GM21447 (cell line): ENCODE measurements around the gene ZEB1.
A peak's percentile ranks its signal among the peaks of the same experiment; 100 is the strongest.
"Not testable (repeated sequence)": the region's sequence is repeated elsewhere in the genome, so short reads cannot be mapped to it uniquely, and the experiment has no call there.

Experiments
- ATAC-seq: cut with Tn5 transposase; IDR thresholded peaks from one replicate; pipeline ENCODE4 v1.9.1; 2021; ENCODE audit not compliant: unreplicated experiment

Gene ZEB1

DNA sequence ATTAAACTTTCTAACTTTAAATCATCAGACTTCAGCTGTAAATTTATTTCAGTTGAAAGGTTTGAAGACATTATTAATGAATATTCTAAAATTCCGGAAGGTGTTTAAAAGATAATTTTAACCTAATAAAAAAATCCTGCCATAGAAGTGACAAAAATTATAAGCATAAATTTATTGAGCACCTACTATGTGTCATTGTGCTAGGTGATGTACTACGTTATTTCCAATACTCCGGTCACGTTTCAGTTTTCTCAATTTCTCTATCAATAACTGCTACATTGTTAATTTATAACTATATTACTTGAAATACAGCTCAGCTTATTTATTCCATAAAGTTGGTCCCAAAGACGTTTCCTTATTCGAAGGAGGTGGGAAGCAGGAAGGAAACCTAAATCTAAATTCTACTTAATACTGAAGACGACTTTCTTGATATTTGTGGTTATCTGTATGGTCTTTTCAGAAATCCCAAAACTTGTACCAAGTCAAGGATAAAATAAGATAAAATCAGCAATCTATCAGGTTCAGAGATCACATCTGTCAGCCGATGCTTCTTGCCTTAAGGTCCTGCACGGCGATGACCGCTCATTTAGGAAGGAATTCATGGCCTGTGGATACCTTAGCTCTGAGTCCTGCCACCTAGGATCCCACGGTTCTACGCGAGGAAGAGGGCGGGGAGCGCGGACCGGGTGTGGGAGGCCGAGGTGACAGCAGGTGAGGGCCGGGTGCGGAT, 1.2 kb upstream of the ZEB1 start:
- ATAC-seq: no peak

DNA sequence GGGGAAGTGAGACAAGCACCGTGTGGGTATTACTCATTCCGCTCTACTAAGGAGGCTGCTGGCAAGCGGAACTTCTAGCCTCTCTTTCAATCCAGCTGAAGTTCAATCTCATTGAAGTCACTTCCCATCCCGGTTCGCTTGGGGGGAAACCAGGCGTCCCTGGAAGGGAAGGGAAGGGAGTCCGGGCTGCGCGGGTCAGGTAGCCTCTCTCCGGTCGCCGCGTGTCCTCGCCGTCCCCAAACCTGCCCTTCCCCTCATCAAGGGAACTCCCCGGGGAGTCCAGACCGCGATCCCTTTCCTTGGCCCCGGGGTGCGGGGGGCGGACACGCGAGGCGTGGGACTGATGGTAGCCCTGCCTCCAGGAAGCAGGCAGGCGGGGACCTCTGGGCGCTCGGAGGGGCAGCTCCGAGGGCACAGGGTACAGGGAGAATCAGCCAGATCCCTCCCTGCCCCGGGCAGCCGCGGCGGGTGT, 598 bp upstream of the ZEB1 start:
- ATAC-seq: peak; percentile 73

GRCh38 chr10:31319602-31320549, 860 bp downstream of the ZEB1 start:
- peak; percentile 24 for ATAC-seq

DNA sequence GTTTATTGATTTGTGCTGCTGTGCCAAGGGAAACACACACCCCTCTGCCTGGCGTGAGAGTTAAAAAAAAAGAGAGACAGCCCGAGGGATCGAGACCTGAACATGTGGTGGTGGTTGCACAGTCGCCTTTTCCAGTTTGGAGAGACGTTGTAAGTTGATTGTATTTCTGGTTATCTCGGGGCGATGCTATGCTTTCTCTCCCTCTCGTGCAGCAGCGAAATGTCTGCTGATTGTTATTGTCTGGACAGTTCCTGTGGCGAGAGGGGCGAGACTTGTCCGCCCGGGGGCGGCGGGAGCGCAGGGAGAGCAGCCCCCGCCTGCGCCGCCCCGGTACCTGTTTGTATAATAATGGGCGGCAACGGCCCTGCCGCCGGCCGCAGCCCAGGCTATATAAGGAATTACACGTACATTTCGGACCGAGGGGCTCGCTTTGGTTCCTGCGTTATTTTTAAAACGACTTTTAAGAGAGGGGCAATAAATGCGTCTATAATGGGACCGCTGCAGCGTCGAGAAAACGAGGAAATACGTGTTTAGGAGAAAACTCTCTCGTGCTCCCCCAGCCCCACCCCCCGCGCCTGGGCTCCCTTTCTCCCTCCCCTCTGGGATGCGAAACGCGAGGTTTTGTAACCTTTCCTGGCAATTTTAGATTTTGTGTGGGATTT, 1.7 kb downstream of the ZEB1 start:
- ATAC-seq: no peak

DNA sequence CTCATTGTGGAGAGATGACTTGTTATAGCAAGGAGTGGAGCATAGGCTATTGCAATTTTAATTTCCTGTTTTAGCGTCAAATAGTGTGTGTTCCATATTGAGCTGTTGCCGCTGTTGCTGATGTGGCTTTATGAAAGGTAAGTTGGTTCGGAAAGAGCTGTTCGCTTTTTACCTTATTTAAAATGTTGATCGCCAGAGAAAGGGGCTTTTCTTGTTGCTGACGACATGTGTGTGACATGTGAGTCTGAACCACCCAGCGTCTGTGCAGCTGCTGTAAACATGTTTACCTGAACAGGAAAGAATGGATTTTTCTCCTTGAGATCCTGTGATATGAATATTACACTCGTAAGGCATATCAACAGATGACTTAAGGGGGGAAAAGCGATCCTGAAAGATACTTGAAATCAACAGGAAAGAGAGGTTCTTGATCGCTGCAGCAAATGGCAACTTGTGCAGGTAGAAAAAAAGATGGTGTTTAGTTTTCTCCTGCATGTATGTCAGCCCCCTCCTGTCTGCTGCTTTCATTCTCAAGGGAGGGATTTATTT, 2.5 kb downstream of the ZEB1 start:
- ATAC-seq: no peak

DNA sequence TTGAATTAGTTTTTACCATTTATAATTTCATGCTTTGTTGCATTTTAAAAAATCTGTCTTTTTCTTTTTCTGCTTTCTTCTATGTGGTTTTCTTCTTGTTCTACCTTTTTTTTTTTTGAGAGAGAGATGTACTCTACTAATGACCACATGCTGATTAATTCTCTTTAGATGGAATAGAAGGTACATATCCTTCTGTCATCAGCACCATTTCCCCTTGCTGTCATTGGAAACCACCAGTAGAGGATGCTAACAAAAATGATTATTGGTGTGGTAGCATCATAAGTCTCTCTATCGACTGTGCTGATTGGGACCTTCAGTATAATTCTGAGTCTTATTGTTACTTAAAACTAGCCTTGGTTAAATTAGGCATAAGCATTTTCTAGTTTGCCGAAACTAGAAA, 3.6 kb downstream of the ZEB1 start:
- no peak for ATAC-seq

DNA sequence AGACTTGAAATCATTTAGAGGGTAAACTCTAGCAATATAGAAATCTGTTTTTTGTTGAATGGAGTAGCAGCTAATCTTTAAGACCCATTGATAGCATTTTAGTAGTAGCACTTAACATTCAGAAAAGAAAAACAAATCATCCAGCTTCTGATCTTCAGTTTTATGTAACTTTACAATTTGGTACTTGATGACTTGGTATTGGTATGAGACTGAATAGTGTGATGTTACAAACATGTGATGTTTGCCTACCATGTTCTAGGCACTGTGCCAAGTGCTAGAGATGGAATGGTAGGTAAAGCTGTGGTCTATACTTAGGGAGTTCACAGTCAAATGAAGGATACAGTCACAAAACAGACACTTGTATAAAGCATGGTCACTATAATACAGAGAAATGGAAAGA, 21.3 kb downstream of the ZEB1 start:
- no peak for ATAC-seq

GRCh38 chr10:31341552-31341951, 22.5 kb downstream of the ZEB1 start:
- no peak for ATAC-seq

DNA sequence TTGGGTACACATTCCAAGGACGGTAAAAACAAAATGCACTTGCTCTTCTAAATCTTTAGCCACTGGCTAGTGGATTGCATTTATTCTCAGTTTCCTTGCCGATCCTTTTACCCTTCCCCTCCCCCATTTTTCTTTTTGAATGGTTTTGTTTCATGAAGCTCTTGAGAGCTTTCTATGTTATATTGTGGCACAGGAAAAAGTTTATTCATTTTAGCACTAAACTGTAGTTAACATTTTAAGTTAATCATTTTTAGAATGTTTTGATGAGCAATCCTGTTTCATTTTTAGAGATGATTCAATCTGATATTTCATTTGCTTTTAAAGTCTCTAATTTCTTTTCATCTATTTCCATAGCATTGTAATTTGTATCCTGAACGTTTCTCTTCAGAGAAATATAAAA, 24.0 kb downstream of the ZEB1 start:
- no peak for ATAC-seq

- ATAC-seq: no peak
Observed at GRCh38 chr10:31343551-31343950, 24.5 kb downstream of the ZEB1 start.

DNA sequence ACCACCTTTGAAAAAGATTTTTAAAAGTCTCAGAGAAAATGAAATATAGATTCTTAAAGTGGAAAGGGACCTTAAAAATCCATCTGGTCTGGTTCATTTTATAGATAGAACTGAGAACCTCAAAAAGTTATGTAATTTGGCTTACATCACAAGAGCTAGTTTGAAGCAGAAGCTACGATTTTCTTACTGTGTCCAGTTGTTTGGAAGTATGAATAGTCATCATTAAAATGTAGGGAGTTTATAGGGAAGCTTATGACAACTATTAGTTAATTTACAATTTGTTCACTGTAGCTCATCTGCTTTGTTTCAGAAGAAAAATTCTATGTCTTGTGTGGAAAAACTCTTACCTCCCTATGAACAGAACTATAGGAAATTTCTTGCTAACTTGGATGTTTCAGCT, 26.9 kb downstream of the ZEB1 start:
- no peak for ATAC-seq

- no peak for ATAC-seq
Observed at GRCh38 chr10:31346953-31347352, 27.9 kb downstream of the ZEB1 start.

- ATAC-seq: no peak
Observed at GRCh38 chr10:31347705-31348104, 28.7 kb downstream of the ZEB1 start.

DNA sequence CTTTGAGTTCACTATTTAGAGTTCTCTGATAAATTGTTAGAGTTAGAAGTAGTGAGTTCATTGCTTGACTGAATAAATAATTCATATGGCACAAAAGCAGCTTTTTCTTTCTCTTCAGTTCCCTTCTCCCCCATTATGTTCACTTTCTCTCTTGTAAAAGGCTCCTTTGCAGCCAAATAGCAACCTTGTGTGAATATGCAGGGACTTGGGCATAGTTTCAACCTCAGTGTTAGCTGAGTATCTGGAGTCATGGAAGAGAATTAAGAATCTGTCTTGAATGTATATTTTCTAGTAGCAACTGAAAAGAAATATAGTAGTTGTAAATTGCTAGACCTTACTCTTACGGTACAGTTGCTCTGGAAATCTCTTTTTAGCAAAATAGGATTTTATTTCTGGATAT, 31.9 kb downstream of the ZEB1 start:
- no peak for ATAC-seq

GRCh38 chr10:31352436-31353226, 33.6 kb downstream of the ZEB1 start:
- ATAC-seq: no peak

- peak; percentile 88 for ATAC-seq
Observed at GRCh38 chr10:31353574-31353973, 34.6 kb downstream of the ZEB1 start.

DNA sequence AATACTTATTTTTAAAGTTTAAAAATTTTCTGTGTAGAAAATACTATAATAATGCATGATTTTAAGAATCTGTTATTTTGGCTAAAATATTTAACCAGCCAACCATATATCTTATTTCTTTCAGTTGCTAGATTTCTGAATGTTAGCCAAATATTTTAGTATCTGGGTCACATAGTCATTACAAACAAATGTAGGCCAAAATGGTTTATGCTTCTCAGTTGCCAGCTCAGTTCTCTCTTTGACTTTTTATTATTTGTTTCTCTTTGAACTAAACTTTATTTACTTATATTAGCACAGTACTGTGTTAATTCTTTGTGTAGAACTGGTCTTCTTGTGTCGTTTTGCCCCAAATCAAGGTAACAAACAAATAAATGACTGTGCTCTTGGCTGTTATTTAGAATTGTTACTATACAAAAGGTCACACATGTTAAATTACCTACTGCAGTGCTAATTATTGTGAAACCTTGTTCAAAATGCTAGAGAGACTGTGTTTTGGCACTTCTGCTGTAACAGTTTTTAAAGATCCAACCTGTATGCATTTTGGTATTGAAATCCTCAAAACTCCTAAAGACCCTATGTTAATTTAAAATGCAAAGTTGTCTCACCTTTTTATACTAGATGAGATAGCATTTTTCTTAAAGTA, 39.8 kb downstream of the ZEB1 start:
- no peak for ATAC-seq

GRCh38 chr10:31359979-31360378, 41.0 kb downstream of the ZEB1 start:
- ATAC-seq: no peak

- ATAC-seq: not testable (repeated sequence)
Observed at GRCh38 chr10:31361475-31361874, 42.5 kb downstream of the ZEB1 start.
